ENCODE data around the gene TMEM253. TPM values are rescaled to one million over a fixed set of nuclear protein-coding genes. Genes with fewer than 3 reads are reported as not detected.

TMEM253 gene
- polyA plus RNA-seq, 1 of the 3 experiments (the other 2 are of a cell fraction) = 0.82 TPM

DNA sequence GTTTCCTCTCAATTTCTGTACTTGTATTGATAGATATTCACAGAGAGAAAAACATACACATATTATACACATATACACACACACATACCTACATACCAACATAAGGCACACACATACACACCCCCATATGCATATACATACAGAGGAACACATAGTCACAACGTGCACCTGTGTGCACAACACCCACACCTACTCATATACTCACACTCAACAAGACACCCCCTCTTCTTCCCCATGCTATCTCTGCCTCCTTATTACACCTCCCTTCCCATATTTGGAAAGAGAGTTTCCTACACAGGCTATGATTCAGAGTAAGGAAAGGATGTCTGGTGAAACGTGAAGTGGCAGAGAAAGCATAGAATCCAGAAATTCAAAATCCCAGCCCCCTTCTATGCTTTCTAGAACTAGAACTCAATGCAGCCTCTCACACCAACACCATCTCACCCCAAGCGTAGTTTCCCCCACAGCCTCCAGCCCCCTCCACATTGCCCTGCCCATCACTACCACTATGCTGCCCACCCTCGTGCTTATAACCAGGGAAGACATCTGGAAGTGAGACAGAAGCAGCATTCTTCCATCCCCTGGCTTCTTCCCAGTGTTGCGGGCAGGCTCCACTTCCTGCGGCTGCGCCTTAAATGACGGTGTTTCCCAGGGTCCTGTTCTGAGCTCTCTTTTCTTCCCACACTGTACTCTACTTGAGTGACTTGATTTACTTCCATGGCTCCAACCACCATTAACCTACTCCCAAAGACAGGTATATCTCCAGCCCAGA lies 40.8 kb upstream of the TMEM253 start:
- Histone ChIP-seq H3K27ac (ENCODE audit: low read depth in 2 of 2, low read length in 1 of 2) (no peak overlapping the region), H3K27me3 (ENCODE audit: insufficient read depth) (no peaks in the 10 kb centered on the region), H3K9me3 (no peaks in the 10 kb centered on the region), H4K20me1 (ENCODE audit: insufficient read depth) (no peaks in the 10 kb centered on the region), H3K4me1 (ENCODE audit: control insufficient read depth in 1 of 2, insufficient read depth in 2 of 2, low read depth in 1 of 2, low read length in 1 of 2) (peaks cover 0 to 10% of the 10 kb centered on the region in 2 experiments; a peak in 3 of 4 replicates), H3K79me2 (ENCODE audit: insufficient read depth) (no peaks in the 10 kb centered on the region), H3F3A (replicated peaks; ENCODE audit: insufficient read depth) (peaks cover 3% of the 10 kb centered on the region), H2AFZ (ENCODE audit: low read depth) (no peak overlapping the region), H3K36me3 (replicated peaks in 1 of 2; ENCODE audit: control insufficient read depth in 1 of 2, insufficient read depth in 2 of 2, low read length in 1 of 2) (no peaks in the 10 kb centered on the region), H3K9ac (no peak overlapping the region), H3K9me2 (no peaks in the 10 kb centered on the region), H3K4me3 (ENCODE audit: low read depth in 2 of 2, low read length in 1 of 2) (no peak overlapping the region), H3K4me2 (no peak overlapping the region)
- DNase-seq = no peak
- 70% methylated on average over 8 of the region's 8 CpGs for WGBS (ENCODE audit: low lambda C conversion rate)
- ChIA-PET CTCF (interaction anchor here (0.7 to 1.5 kb wide), 3 partner anchors 44 to 45 kb away, joined by 3 read pairs; no protein-coding TSS in a partner anchor), POLR2A (no interaction called here)
- TF ChIP-seq MEF2A (IDR thresholded peaks at IDR 0.05; ENCODE audit: borderline replicate concordance, low read depth) = no peak
- TF ChIP-seq TAF1 (IDR thresholded peaks at IDR 0.05; ENCODE audit: borderline replicate concordance, low read depth, low read length) = no peak

DNA sequence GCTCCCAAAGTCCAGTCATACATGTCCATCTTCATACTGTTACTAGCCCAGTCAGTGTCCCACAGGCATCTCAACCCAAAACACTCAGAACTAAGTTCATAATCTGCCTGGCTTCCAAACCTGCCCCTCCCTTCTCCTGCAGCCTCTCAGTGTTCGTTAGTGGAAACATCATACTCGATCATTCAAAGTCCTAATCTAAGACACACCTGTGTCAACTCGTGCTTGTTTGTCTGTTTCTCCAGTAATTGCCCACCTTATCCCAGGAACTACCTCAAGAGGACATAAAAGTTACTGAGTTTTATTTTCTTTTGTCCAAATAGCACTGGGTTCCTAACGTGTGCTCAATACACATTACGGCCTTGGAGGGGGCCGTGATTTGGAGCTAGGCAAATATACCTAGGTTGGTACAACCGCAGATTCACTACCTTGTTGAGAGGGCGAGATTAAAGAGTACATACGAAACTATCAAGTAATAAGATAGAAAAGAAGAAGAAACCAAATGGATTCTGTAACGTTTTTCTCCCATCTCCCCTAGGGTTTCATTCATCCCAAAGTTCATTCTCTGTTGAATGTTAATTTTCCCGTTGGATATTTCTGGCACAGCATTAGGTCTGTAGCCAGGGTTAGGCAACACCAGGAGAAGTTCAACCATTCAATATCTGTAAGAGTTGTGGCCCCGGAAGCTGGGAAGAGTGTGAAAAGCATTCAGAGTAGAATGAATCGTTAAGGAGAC lies 40.1 kb upstream of the TMEM253 start:
- H3K27ac ChIP-seq (ENCODE audit: low read depth in 2 of 2, low read length in 1 of 2) = no peak overlapping the region

DNA sequence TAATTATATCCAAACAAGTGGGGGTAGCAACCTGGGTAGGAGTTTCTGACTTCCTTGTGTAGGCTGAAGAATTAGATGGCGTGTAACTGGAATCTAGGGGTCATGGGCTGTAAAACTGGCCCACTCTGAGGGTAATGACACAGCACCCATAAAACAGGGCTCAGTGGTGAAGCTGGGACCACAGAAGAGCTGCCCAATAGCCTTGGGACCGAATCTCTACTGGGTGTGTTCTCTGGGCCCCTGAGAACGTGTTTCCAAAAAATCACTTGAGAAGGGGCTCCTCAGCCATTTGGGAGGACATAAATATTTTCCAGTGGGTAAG lies 39.6 kb upstream of the TMEM253 start:
- Histone ChIP-seq H3K36me3 (replicated peaks in 1 of 2; ENCODE audit: control insufficient read depth in 1 of 2, insufficient read depth in 2 of 2, low read length in 1 of 2) (no peaks in the 10 kb centered on the region), H3F3A (replicated peaks; ENCODE audit: insufficient read depth) (peaks cover 3% of the 10 kb centered on the region), H3K4me3 (ENCODE audit: low read depth in 2 of 2, low read length in 1 of 2) (no peak overlapping the region), H4K20me1 (ENCODE audit: insufficient read depth) (no peaks in the 10 kb centered on the region), H3K9me3 (no peaks in the 10 kb centered on the region), H3K27me3 (ENCODE audit: insufficient read depth) (no peaks in the 10 kb centered on the region), H3K4me2 (no peak overlapping the region), H3K4me1 (ENCODE audit: control insufficient read depth in 1 of 2, insufficient read depth in 2 of 2, low read depth in 1 of 2, low read length in 1 of 2) (peaks cover 0 to 10% of the 10 kb centered on the region in 2 experiments; a peak in 3 of 4 replicates), H3K79me2 (ENCODE audit: insufficient read depth) (no peaks in the 10 kb centered on the region), H3K27ac (ENCODE audit: low read depth in 2 of 2, low read length in 1 of 2) (no peak overlapping the region), H3K9me2 (no peaks in the 10 kb centered on the region), H2AFZ (ENCODE audit: low read depth) (no peak overlapping the region), H3K9ac (no peak overlapping the region)
- no peak for DNase-seq
- 91% methylated on average over 3 of the region's 3 CpGs for WGBS (ENCODE audit: low lambda C conversion rate)
- CTCF ChIA-PET = interaction anchor here (1.2 to 1.9 kb wide), 4 partner anchors 21 to 31 kb away, joined by 5 to 13 read pairs (median 10); no protein-coding TSS in a partner anchor
- POLR2A ChIA-PET = no interaction called here
- TF ChIP-seq RFX5 (IDR thresholded peaks at IDR 0.05; ENCODE audit: low read length) = no peak
- no peak for TF ChIP-seq MEF2A (IDR thresholded peaks at IDR 0.05; ENCODE audit: borderline replicate concordance, low read depth)
- no peak for TF ChIP-seq RXRA (IDR thresholded peaks at IDR 0.05; ENCODE audit: borderline replicate concordance, low read depth)
- no peak for TF ChIP-seq SMC3 (IDR thresholded peaks at IDR 0.05; ENCODE audit: low read depth, low read length)
- TF ChIP-seq, protein P1, sequence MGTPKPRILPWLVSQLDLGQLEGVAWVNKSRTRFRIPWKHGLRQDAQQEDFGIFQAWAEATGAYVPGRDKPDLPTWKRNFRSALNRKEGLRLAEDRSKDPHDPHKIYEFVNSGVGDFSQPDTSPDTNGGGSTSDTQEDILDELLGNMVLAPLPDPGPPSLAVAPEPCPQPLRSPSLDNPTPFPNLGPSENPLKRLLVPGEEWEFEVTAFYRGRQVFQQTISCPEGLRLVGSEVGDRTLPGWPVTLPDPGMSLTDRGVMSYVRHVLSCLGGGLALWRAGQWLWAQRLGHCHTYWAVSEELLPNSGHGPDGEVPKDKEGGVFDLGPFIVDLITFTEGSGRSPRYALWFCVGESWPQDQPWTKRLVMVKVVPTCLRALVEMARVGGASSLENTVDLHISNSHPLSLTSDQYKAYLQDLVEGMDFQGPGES (IDR thresholded peaks at IDR 0.05; ENCODE audit: low read depth, low read length) = no peak
- TF ChIP-seq, protein P2, sequence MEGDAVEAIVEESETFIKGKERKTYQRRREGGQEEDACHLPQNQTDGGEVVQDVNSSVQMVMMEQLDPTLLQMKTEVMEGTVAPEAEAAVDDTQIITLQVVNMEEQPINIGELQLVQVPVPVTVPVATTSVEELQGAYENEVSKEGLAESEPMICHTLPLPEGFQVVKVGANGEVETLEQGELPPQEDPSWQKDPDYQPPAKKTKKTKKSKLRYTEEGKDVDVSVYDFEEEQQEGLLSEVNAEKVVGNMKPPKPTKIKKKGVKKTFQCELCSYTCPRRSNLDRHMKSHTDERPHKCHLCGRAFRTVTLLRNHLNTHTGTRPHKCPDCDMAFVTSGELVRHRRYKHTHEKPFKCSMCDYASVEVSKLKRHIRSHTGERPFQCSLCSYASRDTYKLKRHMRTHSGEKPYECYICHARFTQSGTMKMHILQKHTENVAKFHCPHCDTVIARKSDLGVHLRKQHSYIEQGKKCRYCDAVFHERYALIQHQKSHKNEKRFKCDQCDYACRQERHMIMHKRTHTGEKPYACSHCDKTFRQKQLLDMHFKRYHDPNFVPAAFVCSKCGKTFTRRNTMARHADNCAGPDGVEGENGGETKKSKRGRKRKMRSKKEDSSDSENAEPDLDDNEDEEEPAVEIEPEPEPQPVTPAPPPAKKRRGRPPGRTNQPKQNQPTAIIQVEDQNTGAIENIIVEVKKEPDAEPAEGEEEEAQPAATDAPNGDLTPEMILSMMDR (IDR thresholded peaks at IDR 0.05) = no peak
- TF ChIP-seq FOSL2 (IDR thresholded peaks at IDR 0.05; ENCODE audit: borderline replicate concordance, low read depth) = no peak
- no peak for TF ChIP-seq POLR2AphosphoS5 (IDR thresholded peaks at IDR 0.05; ENCODE audit: low read depth, low read length)
- no peak for TF ChIP-seq FOXJ3 (CRISPR knock-in tag; IDR thresholded peaks at IDR 0.05)
- TF ChIP-seq GABPA (IDR thresholded peaks at IDR 0.05; ENCODE audit: low read depth) = no peak
- TF ChIP-seq NFIC (IDR thresholded peaks at IDR 0.05; ENCODE audit: borderline replicate concordance) = no peak

More for the DNA sequence above, 40.1 kb upstream of the TMEM253 start:
- ChIA-PET POLR2A (no interaction called here), CTCF (interaction anchor here (0.7 to 1.9 kb wide), 4 partner anchors 27 to 43 kb away, joined by 3 to 13 read pairs (median 8); no protein-coding TSS in a partner anchor)
- no peaks in the 10 kb centered on the region for H3K79me2 ChIP-seq (ENCODE audit: insufficient read depth)
- peaks cover 0 to 10% of the 10 kb centered on the region in 2 experiments; a peak in 3 of 4 replicates for H3K4me1 ChIP-seq (ENCODE audit: control insufficient read depth in 1 of 2, insufficient read depth in 2 of 2, low read depth in 1 of 2, low read length in 1 of 2)
- H4K20me1 ChIP-seq (ENCODE audit: insufficient read depth) = no peaks in the 10 kb centered on the region
- WGBS (ENCODE audit: low lambda C conversion rate) = 75% methylated on average over 13 of the region's 13 CpGs
- no peak overlapping the region for H3K4me3 ChIP-seq (ENCODE audit: low read depth in 2 of 2, low read length in 1 of 2)
- no peaks in the 10 kb centered on the region for H3K9me3 ChIP-seq
- no peak for DNase-seq
- peaks cover 3% of the 10 kb centered on the region for H3F3A ChIP-seq (replicated peaks; ENCODE audit: insufficient read depth)
- no peak overlapping the region for H3K9ac ChIP-seq
- H2AFZ ChIP-seq (ENCODE audit: low read depth) = no peak overlapping the region
- H3K9me2 ChIP-seq = no peaks in the 10 kb centered on the region
- no peak for TF ChIP-seq RFX5 (IDR thresholded peaks at IDR 0.05; ENCODE audit: low read length)
- TF ChIP-seq EP300 (IDR thresholded peaks at IDR 0.05; ENCODE audit: borderline replicate concordance in 1 of 2, low read depth in 1 of 2, low read length in 1 of 2) = no peak
- no peak for TF ChIP-seq MXI1 (IDR thresholded peaks at IDR 0.05; ENCODE audit: low read depth, low read length)
- TF ChIP-seq SIN3A (IDR thresholded peaks at IDR 0.05; ENCODE audit: borderline replicate concordance, low read depth, low read length) = no peak
- TF ChIP-seq EZH2phosphoT487 (IDR thresholded peaks at IDR 0.05; ENCODE audit: borderline replicate concordance, low read depth) = no peak
- TF ChIP-seq POLR2AphosphoS5 (IDR thresholded peaks at IDR 0.05; ENCODE audit: low read depth, low read length) = no peak
- TF ChIP-seq RAD21 (IDR thresholded peaks at IDR 0.05; ENCODE audit: low read length) = no peak
- no peak for TF ChIP-seq YY1 (IDR thresholded peaks at IDR 0.05; ENCODE audit: low read depth)
- TF ChIP-seq SMC3 (IDR thresholded peaks at IDR 0.05; ENCODE audit: low read depth, low read length) = no peak
- no peak for TF ChIP-seq TCF12 (IDR thresholded peaks at IDR 0.05)
- H3K4me2 ChIP-seq = no peak overlapping the region
- no peaks in the 10 kb centered on the region for H3K36me3 ChIP-seq (replicated peaks in 1 of 2; ENCODE audit: control insufficient read depth in 1 of 2, insufficient read depth in 2 of 2, low read length in 1 of 2)
- no peaks in the 10 kb centered on the region for H3K27me3 ChIP-seq (ENCODE audit: insufficient read depth)
